ENCODE results near the gene CFAP20DC.

DNA sequence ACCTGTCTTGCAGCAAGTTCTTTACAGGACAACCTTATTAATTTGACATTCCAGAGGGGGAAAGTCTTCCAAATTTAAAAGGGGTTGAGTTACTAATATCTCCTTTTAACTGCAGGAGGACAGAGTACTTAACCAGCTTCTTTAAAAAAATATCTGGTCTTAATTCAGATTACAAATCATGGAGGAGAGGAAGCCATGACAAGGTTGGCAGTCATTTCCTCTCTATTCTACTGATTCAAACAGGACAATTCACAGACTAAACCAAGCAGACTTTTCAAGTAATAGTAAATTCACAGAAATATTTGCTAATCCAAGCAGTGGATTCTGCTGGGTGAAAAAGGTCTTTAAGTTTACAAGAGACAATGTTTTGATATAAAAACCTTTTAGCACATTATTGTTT lies 185.3 kb downstream of the CFAP20DC start:
- TF ChIP-seq, protein P1, sequence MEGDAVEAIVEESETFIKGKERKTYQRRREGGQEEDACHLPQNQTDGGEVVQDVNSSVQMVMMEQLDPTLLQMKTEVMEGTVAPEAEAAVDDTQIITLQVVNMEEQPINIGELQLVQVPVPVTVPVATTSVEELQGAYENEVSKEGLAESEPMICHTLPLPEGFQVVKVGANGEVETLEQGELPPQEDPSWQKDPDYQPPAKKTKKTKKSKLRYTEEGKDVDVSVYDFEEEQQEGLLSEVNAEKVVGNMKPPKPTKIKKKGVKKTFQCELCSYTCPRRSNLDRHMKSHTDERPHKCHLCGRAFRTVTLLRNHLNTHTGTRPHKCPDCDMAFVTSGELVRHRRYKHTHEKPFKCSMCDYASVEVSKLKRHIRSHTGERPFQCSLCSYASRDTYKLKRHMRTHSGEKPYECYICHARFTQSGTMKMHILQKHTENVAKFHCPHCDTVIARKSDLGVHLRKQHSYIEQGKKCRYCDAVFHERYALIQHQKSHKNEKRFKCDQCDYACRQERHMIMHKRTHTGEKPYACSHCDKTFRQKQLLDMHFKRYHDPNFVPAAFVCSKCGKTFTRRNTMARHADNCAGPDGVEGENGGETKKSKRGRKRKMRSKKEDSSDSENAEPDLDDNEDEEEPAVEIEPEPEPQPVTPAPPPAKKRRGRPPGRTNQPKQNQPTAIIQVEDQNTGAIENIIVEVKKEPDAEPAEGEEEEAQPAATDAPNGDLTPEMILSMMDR (IDR thresholded peaks at IDR 0.05), result no peak
- no peak for TF ChIP-seq POLR2A (IDR thresholded peaks at IDR 0.05)
